Measurements from ENCODE around the gene APOBEC3G. TPM values are rescaled to one million over a fixed set of nuclear protein-coding genes. Genes with fewer than 3 reads are reported as not detected.

Gene APOBEC3G
- polyA plus RNA-seq, 1 donor (not counting 4 experiments of a cell fraction or from before 2014, with no cell fraction given) = 7.8 TPM

GRCh38 chr22:39084666-39085065 lies 7.6 kb downstream of the APOBEC3G start:
- Histone ChIP-seq H3K4me1 (ENCODE audit: control insufficient read depth, extremely low read depth, insufficient read depth, low read length) (peaks cover 6% of the 10 kb centered on the region), H3K27me3 (ENCODE audit: control insufficient read depth, extremely low read depth, insufficient read depth, low read length) (no peaks in the 10 kb centered on the region), H3K27ac (ENCODE audit: control insufficient read depth, insufficient read depth, low read length) (no peak overlapping the region), H3K9ac (ENCODE audit: control insufficient read depth, extremely low read depth, insufficient read depth, low read length) (no peak overlapping the region), H3K79me2 (ENCODE audit: control insufficient read depth, insufficient read depth, low read length) (no peaks in the 10 kb centered on the region), H3K9me1 (ENCODE audit: control insufficient read depth, extremely low read depth, insufficient read depth, low read length) (no peaks in the 10 kb centered on the region), H2AFZ (ENCODE audit: control insufficient read depth, low read length) (no peak overlapping the region), H3K9me3 (ENCODE audit: control insufficient read depth, low read depth, low read length) (no peaks in the 10 kb centered on the region), H4K20me1 (ENCODE audit: control insufficient read depth, extremely low read depth, insufficient read depth, low read length) (no peaks in the 10 kb centered on the region), H3K4me2 (ENCODE audit: control insufficient read depth, extremely low read depth, insufficient read depth, low read depth, low read length) (no peak overlapping the region), H3K36me3 (ENCODE audit: control insufficient read depth in 2 of 2, extremely low read depth in 1 of 2, insufficient read depth in 2 of 2, low read length in 2 of 2) (peaks cover 0 to 4% of the 10 kb centered on the region in 2 experiments), H3K4me3 (ENCODE audit: control insufficient read depth in 2 of 3, extremely low read depth in 1 of 3, insufficient read depth in 2 of 3, low read depth in 1 of 3, low read length in 3 of 3) (no peak overlapping the region)
- no peak for FAIRE-seq
- TF ChIP-seq, protein P1, sequence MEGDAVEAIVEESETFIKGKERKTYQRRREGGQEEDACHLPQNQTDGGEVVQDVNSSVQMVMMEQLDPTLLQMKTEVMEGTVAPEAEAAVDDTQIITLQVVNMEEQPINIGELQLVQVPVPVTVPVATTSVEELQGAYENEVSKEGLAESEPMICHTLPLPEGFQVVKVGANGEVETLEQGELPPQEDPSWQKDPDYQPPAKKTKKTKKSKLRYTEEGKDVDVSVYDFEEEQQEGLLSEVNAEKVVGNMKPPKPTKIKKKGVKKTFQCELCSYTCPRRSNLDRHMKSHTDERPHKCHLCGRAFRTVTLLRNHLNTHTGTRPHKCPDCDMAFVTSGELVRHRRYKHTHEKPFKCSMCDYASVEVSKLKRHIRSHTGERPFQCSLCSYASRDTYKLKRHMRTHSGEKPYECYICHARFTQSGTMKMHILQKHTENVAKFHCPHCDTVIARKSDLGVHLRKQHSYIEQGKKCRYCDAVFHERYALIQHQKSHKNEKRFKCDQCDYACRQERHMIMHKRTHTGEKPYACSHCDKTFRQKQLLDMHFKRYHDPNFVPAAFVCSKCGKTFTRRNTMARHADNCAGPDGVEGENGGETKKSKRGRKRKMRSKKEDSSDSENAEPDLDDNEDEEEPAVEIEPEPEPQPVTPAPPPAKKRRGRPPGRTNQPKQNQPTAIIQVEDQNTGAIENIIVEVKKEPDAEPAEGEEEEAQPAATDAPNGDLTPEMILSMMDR (optimal IDR thresholded peaks at IDR 0.05 in 1 of 3, IDR thresholded peaks at IDR 0.05 in 1 of 3, conservative IDR thresholded peaks at IDR 0.05 in 1 of 3; ENCODE audit: extremely low read depth in 1 of 3, insufficient read depth in 2 of 3, low read length in 3 of 3) = no peak
- TF ChIP-seq EZH2 (IDR thresholded peaks at IDR 0.05; ENCODE audit: low read length) = no peak
- no peak for DNase-seq (ENCODE audit: low read depth, low spot score)
- dilution Hi-C loops (cut with MboI; ENCODE audit: extremely low pct_ligation_motif_present, low sequenced_read_pairs) = no loop called here

DNA sequence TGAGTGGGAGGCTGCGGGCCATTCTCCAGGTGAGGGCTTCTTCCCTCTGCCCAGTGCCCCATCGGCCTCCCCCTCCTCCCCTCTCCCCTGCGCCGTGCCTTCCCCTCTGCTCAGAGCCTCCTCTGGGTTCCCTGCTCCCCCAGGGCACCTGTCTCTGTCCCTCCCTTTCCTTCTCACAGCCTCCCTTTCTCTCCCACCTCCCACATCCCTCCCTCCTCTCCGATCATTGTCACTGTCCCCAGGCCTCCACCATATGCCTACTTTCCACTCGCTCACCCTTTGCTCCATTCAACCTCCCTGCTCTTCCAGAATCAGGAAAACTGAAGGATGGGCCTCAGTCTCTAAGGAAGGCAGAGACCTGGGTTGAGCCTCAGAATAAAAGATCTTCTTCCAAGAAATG lies 10.0 kb downstream of the APOBEC3G start:
- no peaks in the 10 kb centered on the region for H3K9me3 ChIP-seq (ENCODE audit: control insufficient read depth, low read depth, low read length)
- H3K4me2 ChIP-seq (ENCODE audit: control insufficient read depth, extremely low read depth, insufficient read depth, low read depth, low read length) = no peak overlapping the region
- H3K27me3 ChIP-seq (ENCODE audit: control insufficient read depth, extremely low read depth, insufficient read depth, low read length) = no peaks in the 10 kb centered on the region
- H3K79me2 ChIP-seq (ENCODE audit: control insufficient read depth, insufficient read depth, low read length) = no peaks in the 10 kb centered on the region
- H3K9ac ChIP-seq (ENCODE audit: control insufficient read depth, extremely low read depth, insufficient read depth, low read length) = no peak overlapping the region
- FAIRE-seq = no peak
- no peak overlapping the region for H3K27ac ChIP-seq (ENCODE audit: control insufficient read depth, insufficient read depth, low read length)
- no peaks in the 10 kb centered on the region for H3K9me1 ChIP-seq (ENCODE audit: control insufficient read depth, extremely low read depth, insufficient read depth, low read length)
- H4K20me1 ChIP-seq (ENCODE audit: control insufficient read depth, extremely low read depth, insufficient read depth, low read length) = no peaks in the 10 kb centered on the region
- dilution Hi-C loops (cut with MboI; ENCODE audit: extremely low pct_ligation_motif_present, low sequenced_read_pairs) = no loop called here
- H3K4me3 ChIP-seq (ENCODE audit: control insufficient read depth in 2 of 3, extremely low read depth in 1 of 3, insufficient read depth in 2 of 3, low read depth in 1 of 3, low read length in 3 of 3) = no peak overlapping the region
- H3K4me1 ChIP-seq (ENCODE audit: control insufficient read depth, extremely low read depth, insufficient read depth, low read length) = peaks cover 25% of the 10 kb centered on the region
- no peak overlapping the region for H2AFZ ChIP-seq (ENCODE audit: control insufficient read depth, low read length)
- H3K36me3 ChIP-seq (ENCODE audit: control insufficient read depth in 2 of 2, extremely low read depth in 1 of 2, insufficient read depth in 2 of 2, low read length in 2 of 2) = no peaks in the 10 kb centered on the region
- TF ChIP-seq, protein P1 (optimal IDR thresholded peaks at IDR 0.05 in 1 of 3, IDR thresholded peaks at IDR 0.05 in 1 of 3, conservative IDR thresholded peaks at IDR 0.05 in 1 of 3; ENCODE audit: extremely low read depth in 1 of 3, insufficient read depth in 2 of 3, low read length in 3 of 3) = no peak
- no peak for TF ChIP-seq EZH2 (IDR thresholded peaks at IDR 0.05; ENCODE audit: low read length)
- DNase-seq (ENCODE audit: low read depth, low spot score) = no peak

Data from keratinocyte (primary cell).